ENCODE data around the gene COLQ. TPM values are rescaled to one million over a fixed set of nuclear protein-coding genes. Genes with fewer than 3 reads are reported as not detected.
A peak's percentile ranks its signal among the peaks of the same experiment; 100 is the strongest.
"Not testable (repeated sequence)": the region's sequence is repeated elsewhere in the genome, so short reads cannot be mapped to it uniquely, and the experiment has no call there.

Gene COLQ
- polyA plus RNA-seq, 1 donor from 2014 or later, result not detected

DNA sequence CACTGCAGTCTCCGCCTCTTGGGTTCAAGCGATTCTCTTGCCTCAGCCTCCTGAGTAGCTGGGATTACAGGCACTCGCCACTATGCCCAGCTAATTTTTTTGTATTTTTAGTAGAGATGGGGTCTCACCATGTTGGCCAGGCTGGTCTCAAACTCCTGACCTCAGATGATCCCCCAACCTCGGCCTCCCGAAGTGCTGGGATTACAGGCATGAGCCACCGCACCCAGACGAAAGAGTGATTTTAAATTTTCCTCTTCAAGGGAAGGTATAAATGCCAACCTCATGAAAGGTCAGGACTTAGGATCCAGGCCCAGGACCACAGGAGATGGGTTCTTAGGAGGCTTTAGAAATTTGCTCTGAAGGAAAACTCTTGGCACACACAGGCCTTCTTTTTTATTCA lies 110.5 kb downstream of the COLQ start:
- not testable (repeated sequence) for H3K27ac Mint-ChIP-seq, H3K9me3 Mint-ChIP-seq, H3K4me1 Mint-ChIP-seq, H3K27me3 Mint-ChIP-seq, H3K4me3 Mint-ChIP-seq, H3K36me3 Mint-ChIP-seq

DNA sequence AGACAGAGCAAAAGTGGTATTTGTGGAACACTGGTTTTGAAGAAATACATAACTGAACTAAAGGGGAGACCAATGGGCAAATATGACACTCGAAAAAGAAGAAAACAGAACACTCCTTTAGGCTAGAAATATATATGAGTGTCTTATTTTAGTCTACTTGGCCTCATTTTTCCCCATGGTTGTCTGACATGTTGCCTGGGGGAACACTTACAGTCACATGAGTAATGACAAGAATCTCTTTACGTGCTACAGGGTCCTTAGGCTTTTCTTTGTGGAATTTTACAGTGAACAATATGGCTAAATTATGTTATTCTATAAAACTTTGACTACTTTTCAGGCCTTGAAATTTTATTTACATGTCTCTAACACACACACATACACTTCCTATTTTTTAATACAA lies 111.7 kb downstream of the COLQ start:
- H3K36me3 Mint-ChIP-seq, result no peaks in the 10 kb centered on the region
- no peak overlapping the region for H3K4me3 Mint-ChIP-seq
- H3K4me1 Mint-ChIP-seq, result peaks cover 0 to 8% (median 7%) of the 10 kb centered on the region in 3 donors
- H3K27ac Mint-ChIP-seq, result no peak overlapping the region
- no peaks in the 10 kb centered on the region for H3K9me3 Mint-ChIP-seq
- no peaks in the 10 kb centered on the region for H3K27me3 Mint-ChIP-seq

DNA sequence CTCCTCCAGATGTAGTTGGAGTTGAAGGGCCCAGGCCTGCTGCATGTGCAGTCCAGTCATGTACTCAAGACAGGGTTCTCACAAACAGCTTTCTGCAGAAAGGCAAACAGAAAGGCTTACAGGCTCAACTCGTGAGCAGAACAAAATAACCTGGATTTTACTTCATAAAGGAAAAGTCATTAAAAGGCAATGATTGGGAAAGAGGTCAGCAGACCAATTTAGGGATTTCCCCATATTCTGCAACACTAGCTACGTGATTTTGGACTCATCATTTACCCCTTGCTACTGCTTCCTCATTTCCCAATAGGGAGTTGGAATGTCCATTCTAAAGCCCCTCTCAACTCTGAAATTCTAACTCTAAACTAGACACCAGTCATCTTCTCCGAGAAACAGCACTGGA lies 112.3 kb downstream of the COLQ start:
- Mint-ChIP-seq H3K4me3 (no peak overlapping the region), H3K4me1 (peaks cover 0 to 9% (median 8%) of the 10 kb centered on the region in 3 donors), H3K9me3 (no peaks in the 10 kb centered on the region), H3K27me3 (no peaks in the 10 kb centered on the region), H3K36me3 (no peaks in the 10 kb centered on the region), H3K27ac (no peak overlapping the region)

DNA sequence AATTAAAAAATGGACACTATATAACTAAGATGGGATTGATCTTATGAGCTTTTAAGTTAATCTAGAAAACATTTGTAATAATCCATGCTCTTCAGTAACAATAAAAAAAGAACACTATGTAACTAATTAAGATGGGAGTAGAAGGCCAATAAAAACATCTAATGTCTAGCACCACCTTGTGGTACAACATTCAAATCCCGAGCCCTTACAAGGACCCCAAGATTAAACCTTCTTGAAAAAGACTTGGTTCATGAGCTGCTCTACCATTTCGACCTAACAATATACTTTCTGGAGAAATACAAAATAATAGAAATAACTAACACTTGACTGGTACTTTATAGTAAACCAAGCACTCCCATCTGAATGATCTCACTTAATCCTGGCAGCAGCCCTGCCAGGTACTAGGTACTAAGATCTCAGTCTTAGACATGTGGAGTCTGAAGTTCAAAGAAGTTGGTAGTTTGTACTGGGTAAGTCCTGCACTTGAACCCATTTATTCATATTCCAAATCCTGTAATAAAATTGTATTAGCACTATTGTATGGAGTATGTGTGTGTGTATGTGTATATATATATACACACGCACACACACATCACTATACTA lies 116.0 kb downstream of the COLQ start:
- H3K36me3 Mint-ChIP-seq, result no peaks in the 10 kb centered on the region
- peak overlapping the region in 2 of 4 donors; percentile 10 to 83 for H3K4me3 Mint-ChIP-seq
- H3K9me3 Mint-ChIP-seq, result no peaks in the 10 kb centered on the region
- no peaks in the 10 kb centered on the region for H3K27me3 Mint-ChIP-seq
- peaks cover 9 to 21% (median 21%) of the 10 kb centered on the region in 3 donors for H3K4me1 Mint-ChIP-seq
- H3K27ac Mint-ChIP-seq, result no peak overlapping the region

- H3K27ac Mint-ChIP-seq, result peak overlapping the region in 1 of 3 donors; percentile 10
- peak overlapping the region in 1 of 4 donors; percentile 83 for H3K4me3 Mint-ChIP-seq
- peaks cover 12 to 26% (median 23%) of the 10 kb centered on the region in 3 donors for H3K4me1 Mint-ChIP-seq
- no peaks in the 10 kb centered on the region for H3K9me3 Mint-ChIP-seq
- no peaks in the 10 kb centered on the region for H3K27me3 Mint-ChIP-seq
- no peaks in the 10 kb centered on the region for H3K36me3 Mint-ChIP-seq
These were observed 116.7 kb downstream of the COLQ start for GRCh38 chr3:15404767-15405166.

DNA sequence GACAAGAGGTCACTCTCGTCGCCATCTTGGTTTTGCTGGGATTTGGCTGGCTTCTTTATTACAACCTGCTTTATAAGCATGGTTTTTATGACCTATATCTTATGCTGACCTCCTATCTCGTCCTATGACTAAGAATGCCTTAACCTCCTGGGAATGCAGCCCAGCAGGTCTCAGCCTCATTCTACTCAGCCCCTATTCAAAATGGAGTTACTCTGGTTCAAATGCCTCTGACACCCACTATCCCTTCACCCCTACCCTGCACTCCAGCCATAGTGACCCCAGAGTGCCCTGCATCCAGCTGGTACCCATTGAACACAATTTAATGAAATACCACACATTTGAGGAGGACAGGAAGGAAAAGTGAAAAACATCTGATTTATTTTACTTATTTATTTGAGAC lies 117.5 kb downstream of the COLQ start:
- peaks cover 14 to 26% (median 23%) of the 10 kb centered on the region in 3 donors for H3K4me1 Mint-ChIP-seq
- no peaks in the 10 kb centered on the region for H3K9me3 Mint-ChIP-seq
- H3K27me3 Mint-ChIP-seq, result no peaks in the 10 kb centered on the region
- no peaks in the 10 kb centered on the region for H3K36me3 Mint-ChIP-seq
- peak overlapping the region in 1 of 4 donors; percentile 5 for H3K4me3 Mint-ChIP-seq
- H3K27ac Mint-ChIP-seq, result no peak overlapping the region

GRCh38 chr3:15403495-15403894 lies 118.0 kb downstream of the COLQ start:
- Mint-ChIP-seq H3K4me1 (peaks cover 19 to 26% (median 23%) of the 10 kb centered on the region in 3 donors), H3K9me3 (no peaks in the 10 kb centered on the region), H3K27ac (peak overlapping the region in 1 of 3 donors; percentile 82), H3K4me3 (peak overlapping the region in 1 of 4 donors; percentile 72), H3K36me3 (no peaks in the 10 kb centered on the region), H3K27me3 (no peaks in the 10 kb centered on the region)

GRCh38 chr3:15401936-15402335 lies 119.6 kb downstream of the COLQ start:
- H3K36me3 Mint-ChIP-seq, result no peaks in the 10 kb centered on the region
- no peak overlapping the region for H3K27ac Mint-ChIP-seq
- no peaks in the 10 kb centered on the region for H3K27me3 Mint-ChIP-seq
- H3K4me3 Mint-ChIP-seq, result peak overlapping the region in 3 of 4 donors; percentile 45 to 85 (median 79)
- peaks cover 19 to 27% (median 26%) of the 10 kb centered on the region in 3 donors for H3K4me1 Mint-ChIP-seq
- H3K9me3 Mint-ChIP-seq, result no peaks in the 10 kb centered on the region

Other genes with a start within 250 kb of the COLQ start
- gene SH3BP5, start 189.1 kb downstream of the COLQ start, polyA plus RNA-seq, result 117 TPM
- 12.3 TPM for gene METTL6, start 94.2 kb downstream of the COLQ start, polyA plus RNA-seq
- 5.4 TPM for gene EAF1, start 94.1 kb downstream of the COLQ start, polyA plus RNA-seq
- 32.0 TPM for gene HACL1, start 79.9 kb upstream of the COLQ start, polyA plus RNA-seq
- 13.0 TPM for gene BTD, start 80.0 kb upstream of the COLQ start, polyA plus RNA-seq

Measured in IgD-negative memory B cell (primary cell).